Measurements from ENCODE around the gene CALCR. TPM values are rescaled to one million over a fixed set of nuclear protein-coding genes. Genes with fewer than 3 reads are reported as not detected.
A peak's percentile ranks its signal among the peaks of the same experiment; 100 is the strongest.

Gene CALCR
- total RNA-seq, 1 donor from 2014 or later = 7.0 TPM

DNA sequence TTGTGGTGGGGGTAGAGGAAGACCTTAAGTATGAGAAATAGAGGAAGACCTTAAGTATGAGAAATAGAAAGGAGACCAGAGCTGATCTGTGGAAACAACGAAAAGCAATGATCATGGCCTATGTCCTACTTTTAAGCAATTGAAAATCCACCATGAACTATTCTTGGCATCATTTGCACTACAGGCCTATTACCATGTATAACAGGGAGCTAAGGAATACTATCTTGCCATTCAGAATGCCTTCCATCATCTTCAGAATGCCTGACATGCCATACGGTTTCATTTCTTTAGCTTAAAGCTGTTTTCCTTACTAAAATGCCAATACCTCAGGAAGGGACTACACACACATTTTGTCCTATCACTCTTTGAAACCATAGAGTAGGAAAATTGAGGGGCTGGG lies 127.0 kb downstream of the CALCR start:
- DNase-seq = no peak

DNA sequence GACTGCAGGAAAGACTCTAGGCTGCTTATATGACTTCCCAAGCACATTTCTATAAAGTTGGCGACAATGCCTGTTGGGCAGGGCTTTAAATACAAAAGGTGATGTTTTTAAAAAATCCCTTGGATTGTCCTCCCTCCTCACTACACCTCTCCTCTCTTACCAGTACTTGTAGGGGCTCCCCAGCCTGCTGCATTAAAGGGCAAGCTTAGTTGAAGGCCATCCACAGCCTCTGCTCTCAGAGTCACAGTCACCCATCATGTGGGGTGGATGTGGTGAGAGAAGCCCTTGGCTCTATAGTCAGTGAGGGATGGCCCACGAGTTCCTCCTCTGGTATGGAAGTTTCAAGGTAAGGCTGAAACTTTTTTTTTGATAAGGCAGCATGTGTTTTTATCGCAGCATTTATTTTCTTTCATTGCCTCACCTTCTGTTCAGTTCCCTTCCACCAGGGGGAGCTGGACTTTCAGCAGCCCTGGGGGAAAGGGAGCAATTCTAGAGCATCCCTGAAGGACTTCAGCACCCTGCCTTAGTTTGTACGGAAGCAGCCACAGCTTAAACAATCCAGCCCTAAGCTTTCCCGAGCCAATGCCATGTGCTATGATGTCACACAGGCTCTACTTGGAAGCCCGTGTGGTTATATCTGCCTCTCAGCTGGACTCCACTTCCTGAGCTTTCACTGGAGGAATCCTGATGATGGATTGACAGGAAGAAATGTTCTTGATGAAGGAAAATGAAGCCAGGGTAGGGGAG lies 131.9 kb downstream of the CALCR start:
- DNase-seq = peak; percentile 5

DNA sequence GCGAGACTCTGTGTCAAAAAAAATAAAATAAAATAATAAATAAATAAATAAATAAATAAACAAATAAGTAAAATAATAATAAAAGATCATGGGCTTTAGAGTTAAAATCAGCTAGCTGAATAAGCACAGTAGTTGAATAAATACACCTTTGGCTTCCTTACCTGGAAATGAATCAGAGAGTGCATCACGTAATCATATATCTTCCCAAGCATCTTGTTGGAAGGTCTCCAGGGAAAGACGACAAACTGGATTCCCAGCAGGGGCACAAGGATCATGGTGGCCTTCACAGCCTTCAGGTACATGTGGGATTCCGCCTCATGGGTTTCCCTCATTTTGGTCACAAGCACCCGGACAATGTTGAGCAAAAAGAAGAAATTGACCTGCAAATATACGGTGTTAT lies 138.7 kb downstream of the CALCR start:
- DNase-seq = no peak

DNA sequence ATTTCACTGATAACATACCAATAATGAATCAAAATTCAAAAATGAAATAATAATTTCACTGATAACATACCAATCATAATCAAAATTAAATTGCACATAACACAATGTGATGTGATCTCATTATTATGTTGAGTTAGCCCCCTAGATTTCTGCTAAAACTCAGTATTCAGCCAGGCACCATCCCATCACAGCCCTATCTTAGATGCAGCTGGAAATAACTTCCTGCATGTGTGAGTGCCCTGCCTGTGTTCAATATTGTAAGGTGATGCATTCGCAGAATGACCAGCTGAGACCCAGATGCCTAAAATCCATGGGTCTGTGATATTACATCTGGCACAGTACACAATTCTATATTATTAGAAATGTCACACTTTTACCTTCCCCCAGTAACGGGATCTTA lies 142.4 kb downstream of the CALCR start:
- DNase-seq = no peak

DNA sequence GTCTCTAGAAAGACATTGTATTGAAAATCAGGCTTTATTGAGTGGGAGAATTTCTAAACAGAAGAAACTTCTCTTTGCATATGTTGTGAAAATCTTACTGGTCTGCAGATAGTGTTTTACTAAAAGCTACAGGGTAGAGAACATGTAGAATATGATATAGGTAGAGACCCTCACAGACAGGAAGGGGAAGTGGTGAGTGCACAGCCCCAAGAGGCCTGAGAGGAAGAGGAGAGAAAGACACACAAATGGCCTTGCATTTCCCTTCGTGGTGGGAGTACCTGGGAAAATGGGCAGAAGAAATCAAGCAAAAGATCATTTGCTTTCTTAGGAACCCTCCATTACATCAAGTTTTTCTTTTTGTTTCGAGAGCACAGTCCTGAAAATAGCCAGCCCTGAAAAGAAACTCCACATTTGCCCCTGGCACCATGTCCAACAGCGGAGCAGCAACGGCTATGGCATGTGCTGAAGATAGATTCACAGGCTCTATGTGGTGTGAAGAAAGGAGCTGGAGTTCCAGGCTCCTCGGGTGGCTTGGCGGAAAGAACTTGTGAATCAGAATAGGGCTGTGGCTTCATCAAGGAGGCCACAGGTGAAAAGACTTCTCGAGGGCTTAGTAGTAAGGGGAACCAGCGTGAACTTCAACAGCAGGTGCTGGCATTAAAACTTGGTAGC lies 143.5 kb downstream of the CALCR start:
- DNase-seq = no peak

DNA sequence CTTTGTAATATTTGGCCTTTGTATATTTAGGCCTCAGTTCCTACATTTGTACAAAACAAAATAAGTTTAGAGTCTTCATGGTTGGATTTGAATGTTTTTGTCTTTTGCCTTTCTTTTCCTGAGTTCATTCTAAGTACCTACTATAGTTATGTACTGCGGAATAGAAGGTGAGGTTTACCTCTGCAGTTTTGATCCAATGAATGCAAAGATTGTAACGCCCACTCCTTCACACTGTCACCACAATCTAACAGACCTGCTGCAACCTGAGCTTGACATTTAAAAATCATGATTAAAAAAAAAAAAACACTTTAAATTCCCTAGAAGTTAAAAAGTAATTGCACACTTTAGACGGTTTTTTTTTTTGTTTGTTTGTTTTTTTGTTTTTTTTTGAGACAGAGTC lies 145.0 kb downstream of the CALCR start:
- no peak for DNase-seq

DNA sequence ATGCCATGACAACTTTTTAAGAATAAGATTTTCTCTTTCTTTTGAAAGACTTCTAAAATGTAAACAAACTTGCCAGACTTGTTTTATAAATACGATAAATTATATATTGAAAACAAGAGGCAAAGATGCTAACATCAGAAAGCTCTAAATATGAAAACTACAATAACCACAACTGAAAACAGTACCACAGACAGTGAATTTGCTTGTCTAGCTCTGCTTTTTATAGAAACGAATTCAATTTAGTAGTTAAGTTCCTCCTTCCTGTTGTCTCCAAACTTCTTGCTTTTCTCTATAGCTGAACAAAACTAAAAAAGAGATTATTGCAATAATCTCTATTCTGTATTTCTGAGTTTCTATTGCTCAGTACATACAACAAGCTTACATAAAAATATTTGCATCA lies 147.4 kb downstream of the CALCR start:
- DNase-seq = no peak

DNA sequence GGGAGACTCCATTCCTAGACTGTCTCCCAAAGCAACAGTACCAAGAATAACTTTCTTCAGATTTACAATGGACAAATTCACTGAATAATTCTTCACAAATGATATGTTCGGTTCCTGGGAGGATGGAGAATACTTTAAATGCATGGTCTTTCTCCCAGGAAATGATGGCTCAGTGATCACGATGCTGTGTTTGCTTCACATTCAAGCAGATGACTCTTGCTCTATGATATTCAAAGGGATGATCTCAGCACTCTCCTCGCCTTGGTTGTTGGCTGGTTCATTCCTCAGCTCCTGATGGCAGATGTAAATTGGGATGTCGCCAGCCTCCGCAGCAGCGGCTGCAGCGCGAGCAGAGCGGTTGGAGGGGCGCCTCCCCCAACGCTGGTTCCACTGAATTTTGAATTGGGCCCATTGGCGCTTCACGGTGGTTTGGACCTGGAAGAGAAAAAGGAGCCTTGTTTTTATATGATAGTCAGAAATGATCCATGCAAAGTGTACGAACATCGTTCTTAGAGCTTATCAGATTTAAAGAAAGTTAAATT lies 148.3 kb downstream of the CALCR start:
- DNase-seq = no peak

DNA sequence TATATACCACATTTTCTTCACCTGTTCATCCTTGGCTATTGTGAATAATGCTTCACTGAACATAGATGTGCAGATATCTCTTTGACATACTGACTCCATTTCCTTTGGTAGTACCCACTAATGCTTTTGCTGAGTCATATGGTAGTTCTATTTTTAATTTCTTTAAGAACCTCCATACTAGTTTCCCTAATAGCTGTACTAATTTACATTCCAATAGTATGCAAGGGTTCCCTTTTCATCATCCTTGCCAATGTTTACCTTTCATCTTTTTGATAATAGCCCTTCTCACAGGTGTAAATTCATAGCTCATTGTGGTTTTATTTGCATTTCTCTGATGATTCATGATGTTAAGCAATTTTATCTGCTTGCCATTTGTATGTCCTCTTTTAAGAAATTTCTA lies 159.9 kb downstream of the CALCR start:
- DNase-seq = no peak

DNA sequence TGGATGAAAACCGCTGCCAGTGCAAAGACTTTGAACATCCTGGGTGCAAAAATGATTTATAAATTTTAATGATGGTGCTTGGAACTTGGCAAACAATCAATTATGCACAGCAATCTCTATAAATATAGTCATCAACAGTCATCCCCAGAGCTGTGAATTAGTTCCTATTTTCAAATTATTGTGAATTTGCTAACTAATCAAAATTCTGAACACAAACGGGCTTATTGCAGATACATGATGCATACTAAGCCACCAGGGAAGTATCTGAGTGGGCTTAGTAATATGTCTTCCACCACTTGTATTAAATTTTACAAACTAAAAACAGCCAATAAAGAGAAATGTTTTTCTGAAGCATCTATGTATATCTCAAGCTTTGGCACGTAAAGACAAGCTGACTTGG lies 165.2 kb downstream of the CALCR start:
- no peak for DNase-seq

DNA sequence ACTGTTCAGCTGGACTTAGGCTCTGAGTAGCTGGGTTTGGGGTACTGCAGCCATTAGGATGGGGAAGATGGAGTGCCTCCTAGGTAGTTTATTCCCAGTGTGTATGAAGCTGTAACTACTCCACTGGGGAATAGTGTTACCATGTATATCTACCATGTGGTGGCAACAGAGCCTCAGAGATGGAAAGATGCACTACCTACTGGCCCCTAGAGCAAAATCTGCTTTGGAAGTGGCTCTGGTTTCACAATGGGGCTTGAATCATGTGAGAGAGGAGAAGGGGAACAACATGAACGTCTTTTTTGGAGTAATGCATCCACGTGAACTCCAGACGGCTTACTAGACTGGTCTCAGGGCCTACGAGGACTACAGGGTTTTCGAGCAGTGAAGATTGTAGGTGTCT lies 167.3 kb downstream of the CALCR start:
- no peak for DNase-seq

DNA sequence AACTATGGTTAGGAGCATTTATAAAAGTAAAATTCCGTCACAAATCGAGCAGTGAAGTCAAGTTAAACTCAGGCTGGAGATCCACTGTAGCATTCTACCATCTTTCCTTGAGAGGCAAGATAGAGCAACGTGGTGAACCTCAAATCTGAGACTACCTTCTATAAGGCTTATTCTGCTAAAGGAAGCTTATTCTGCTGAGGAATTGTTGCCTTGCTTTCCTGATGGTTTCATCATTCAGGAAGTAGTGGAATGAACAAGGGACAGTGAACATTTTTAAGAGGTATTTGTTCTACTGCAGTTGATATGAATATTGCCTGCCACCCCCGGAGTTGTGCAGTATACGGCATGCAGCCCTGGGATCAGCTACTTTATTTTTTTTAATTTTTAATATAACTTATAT lies 171.6 kb downstream of the CALCR start:
- DNase-seq = no peak

DNA sequence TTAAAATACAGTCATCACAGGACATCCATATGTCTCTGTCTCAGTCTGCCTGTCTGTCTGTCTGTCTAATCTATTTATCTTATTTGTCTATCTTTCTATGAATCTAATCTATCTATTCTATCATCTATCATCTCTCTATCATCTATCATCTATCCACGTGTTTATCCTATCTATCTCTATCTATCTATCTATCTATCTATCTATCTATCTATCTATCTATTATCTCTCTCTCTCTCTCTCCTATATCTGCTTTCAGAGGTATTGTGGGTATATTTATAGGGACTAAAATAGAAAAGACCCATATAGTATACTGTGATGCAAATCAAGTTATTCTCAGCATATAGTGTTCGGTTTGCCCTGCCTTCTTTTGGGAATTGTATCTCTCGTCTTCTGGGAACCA lies 174.9 kb downstream of the CALCR start:
- DNase-seq = no peak

DNA sequence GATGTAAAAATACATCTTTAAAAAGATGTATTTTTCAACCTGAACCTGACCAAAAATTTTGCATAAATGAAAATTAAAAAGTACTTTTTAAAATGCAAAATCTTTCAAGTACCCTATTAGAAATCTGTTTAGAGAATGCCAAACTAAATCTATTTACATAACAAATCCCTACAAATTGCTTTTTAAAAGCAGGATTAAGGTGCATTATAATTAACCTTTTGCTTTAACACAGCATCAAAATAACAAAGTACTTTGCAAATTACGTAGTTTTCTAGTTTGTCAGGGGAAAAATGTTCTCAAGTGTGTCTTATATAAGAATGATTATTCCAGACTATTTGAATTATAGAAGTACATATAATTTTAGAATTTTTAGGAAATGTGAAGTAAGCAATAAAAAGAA lies 181.5 kb downstream of the CALCR start:
- DNase-seq = no peak

DNA sequence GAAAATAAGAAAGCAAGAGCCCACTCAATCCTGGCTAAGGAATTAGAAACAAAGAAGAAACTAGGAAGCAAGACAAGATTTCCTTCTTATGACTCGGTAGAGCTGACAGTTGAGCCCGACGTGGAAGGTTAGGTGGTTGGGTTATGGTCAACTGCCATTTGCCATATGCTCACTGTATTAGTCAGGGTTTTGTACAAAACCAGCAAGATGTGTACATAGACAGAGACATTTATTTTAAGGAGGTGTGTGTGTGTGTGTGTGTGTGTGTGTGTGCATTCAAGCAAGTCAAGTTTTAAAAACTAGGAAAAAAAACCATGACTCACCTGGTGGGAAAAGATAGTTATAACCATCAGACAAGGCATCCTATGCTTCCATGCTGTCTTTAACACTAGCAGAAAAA lies 183.9 kb downstream of the CALCR start:
- no peak for DNase-seq

DNA sequence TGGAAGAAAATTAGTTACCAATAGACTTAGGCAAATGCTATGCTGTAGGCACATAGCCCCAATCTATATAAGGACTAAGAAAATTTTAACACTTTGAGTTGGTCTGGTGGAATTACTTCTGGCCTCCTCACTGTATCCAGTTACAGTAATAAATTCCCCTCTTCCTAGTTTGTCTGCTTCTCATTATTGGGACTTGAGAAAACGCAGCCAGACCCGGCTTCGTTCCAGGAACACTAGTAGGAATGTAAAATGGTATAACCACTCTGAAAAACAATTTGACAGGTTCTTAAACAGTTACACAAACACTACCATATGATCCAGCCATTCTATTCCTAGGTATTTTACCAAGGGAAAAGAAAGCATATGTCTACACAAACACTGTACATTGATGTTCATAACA lies 192.2 kb downstream of the CALCR start:
- DNase-seq = peak; percentile 19

DNA sequence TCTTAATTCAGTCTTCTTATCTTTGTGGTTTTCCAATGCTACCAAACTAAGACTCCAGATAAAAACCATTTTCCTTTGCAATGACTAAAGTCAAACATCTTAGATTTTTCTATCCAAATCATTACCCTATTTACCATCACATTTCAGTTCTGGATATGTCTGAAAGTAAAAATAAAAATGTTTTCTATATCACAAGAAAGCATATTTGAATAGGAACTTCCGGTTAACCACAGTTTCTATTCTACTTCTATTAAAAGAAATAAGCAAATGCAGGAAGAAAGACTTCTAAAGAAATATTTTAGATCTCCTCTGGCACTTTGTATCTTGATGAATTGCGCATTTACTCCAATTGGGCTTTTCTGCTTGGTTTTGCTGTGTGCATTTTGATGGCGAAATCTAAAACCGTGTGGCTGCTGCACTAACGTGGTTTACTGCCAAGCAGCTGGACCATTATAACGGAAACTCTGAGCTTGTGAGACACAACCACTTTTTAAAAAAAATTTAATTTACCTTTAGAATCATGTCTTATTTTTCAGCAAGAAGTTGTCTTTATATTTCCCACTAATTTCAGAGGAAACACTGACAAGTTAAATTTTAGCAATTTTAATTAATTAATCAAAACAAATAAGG lies 196.3 kb downstream of the CALCR start:
- peak; percentile 61 for DNase-seq

DNA sequence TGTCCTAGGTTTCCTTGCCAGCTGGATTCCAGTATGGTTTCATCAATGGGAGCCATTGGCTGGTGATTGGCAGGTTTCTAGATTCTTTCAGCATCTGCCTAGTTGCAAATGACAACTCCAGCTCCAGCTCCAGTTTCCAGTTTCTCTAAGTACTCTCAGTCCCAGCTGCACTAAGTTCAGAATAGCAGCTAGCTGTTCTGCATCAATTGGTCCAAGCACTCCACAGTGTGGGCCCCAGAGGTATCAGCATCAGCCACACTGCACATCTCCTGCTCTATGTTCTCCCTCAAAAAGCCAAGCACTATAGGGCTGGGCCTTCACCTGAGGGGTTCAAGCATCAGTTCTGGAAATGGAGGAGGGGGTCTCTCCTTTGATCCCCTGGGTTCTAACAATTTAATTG lies 198.9 kb downstream of the CALCR start:
- no peak for DNase-seq

Small RNA genes within 50 kb of the gene (small RNA-seq; reads per million reads assigned to genes)
- gene MIR489 (ENCODE audit: low replicate concordance) (102 reads per million, percentile 97 among the genes with 10 or more reads in this experiment), gene MIR653 (ENCODE audit: low replicate concordance) (21.0 reads per million, percentile 95 among the genes with 10 or more reads in this experiment)

Measured in tongue (tissue), 3 donors.